Tibial nerve (tissue), 4 donors: Measurements from ENCODE around the gene SEC24A. TPM values are rescaled to one million over a fixed set of nuclear protein-coding genes. Genes with fewer than 3 reads are reported as not detected.
A peak's percentile ranks its signal among the peaks of the same experiment; 100 is the strongest.
"Not testable (repeated sequence)": the region's sequence is repeated elsewhere in the genome, so short reads cannot be mapped to it uniquely, and the experiment has no call there.

Experiments used
- DNase-seq, 2 donors: peaks; one replicate each; pipeline ENCODE4 v3.0.0-alpha.2; 2019; ENCODE audit warnings: low spot score in 2 of 2
- H3K27ac ChIP-seq, 4 donors: fragments of 200-600 bp; sonication (generic) in 3 of 4; one replicate each; pipeline ENCODE4 v1.5.1; 2017 to 2019; ENCODE audit warnings: mild to moderate bottlenecking in 1 of 4
- H3K27me3 ChIP-seq, 2 donors: fragments of 200-600 bp; sonication (generic) in 1 of 2; one replicate each; pipeline versions ENCODE4 v1.5.1 to v1.6.0; 2017 to 2019
- H3K36me3 ChIP-seq, 3 donors: fragments of 200-600 bp; sonication (generic); one replicate each; pipeline ENCODE4 v1.5.1; 2018 to 2019
- H3K4me1 ChIP-seq, 4 donors: fragments of 200-600 bp; sonication (generic) in 3 of 4; one replicate each; pipeline ENCODE4 v1.5.1; 2017 to 2019
- H3K4me3 ChIP-seq, 4 donors: fragments of 200-600 bp; sonication (generic) in 3 of 4; one replicate each; pipeline ENCODE4 v1.5.1; 2017 to 2019; ENCODE audit warnings: mild to moderate bottlenecking in 1 of 4, moderate library complexity in 1 of 4
- H3K9me3 ChIP-seq, 4 donors: fragments of 200-600 bp; sonication (generic) in 3 of 4; one replicate each; pipeline ENCODE4 v1.5.1; 2017 to 2019
- CTCF ChIP-seq, 5 experiments: fragments of 200-600 bp in 3 of 5; fragments of 450-650 bp in 2 of 5; sonication (generic) in 3 of 5; IDR thresholded peaks; one replicate each; pipeline ENCODE4 v1.5.1; 2016 to 2019; ENCODE audit warnings: antibody characterized with exemption in 5 of 5, mild to moderate bottlenecking in 3 of 5, moderate library complexity in 2 of 5
- EP300 ChIP-seq, 2 donors: sonication (generic); formaldehyde crosslinking; IDR thresholded peaks; one replicate each; pipeline ENCODE4 v1.6.1; 2017; ENCODE audit warnings: antibody characterized with exemption in 2 of 2, mild to moderate bottlenecking in 1 of 2
- POLR2A ChIP-seq, 2 donors: fragments of 450-650 bp; IDR thresholded peaks; one replicate each; pipeline ENCODE4 v1.6.1; 2017; ENCODE audit warnings: antibody characterized with exemption in 2 of 2, mild to moderate bottlenecking in 2 of 2, moderate library complexity in 2 of 2
- WGBS, 2 donors: methylation state at CpG; one replicate each; pipeline ENCODE4 v1.1.5; 2018; 5-methylcytosine and 5-hydroxymethylcytosine counted together
- total RNA-seq, 4 donors: library from RNA; depleted of rRNA; stranded (reverse); fragments of >200 nt; gene quantifications; one replicate each; pipeline ENCODE4 v1.1.0, GENCODE V29; 2016

SEC24A gene
- total RNA-seq, 4 donors from 2014 or later = 12.7 to 21.3 (median 17.9) TPM

DNA sequence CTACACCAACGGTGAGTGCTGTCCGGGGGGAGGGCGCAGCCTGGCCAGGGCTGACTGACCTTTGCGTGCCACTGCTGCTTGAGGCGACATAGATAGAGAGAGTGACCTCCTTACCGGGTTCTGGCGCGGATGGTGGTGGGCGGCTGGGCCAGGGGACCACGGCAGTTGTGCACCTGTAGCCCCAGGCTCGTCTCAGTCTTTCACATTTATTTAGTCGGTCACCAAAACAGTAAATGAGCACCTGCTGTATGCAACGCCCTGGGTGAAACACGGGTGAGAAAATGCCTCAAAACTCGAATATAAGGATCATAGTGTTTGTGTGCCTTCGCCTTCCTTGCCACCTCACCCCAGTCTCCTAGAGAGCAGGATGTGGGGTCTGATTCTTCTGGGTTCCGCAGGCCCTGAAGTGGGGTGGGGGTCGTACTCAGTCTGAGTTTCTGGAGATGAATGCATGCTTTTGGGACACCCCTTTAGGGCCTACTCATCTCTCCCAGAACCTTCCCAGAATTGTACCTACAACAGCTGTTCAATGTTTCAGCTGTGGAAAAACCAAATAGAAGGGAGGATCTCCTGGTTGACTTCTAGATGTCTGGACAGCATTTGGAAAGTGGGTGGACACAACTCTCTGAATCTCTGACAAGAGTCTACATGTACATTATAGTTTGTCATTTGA, 714 bp downstream of the SEC24A start:
- H3K27ac ChIP-seq = peak overlapping the region; percentile 71 to 95 (median 90)
- no peaks in the 10 kb centered on the region for H3K36me3 ChIP-seq
- WGBS, 2 donors = 0 to 2% methylated on average over 16 to 17 of the region's 18 CpGs
- H3K27me3 ChIP-seq = no peaks in the 10 kb centered on the region
- H3K4me3 ChIP-seq = peak overlapping the region; percentile 70 to 86 (median 78)
- no peak for DNase-seq
- TF ChIP-seq POLR2A (IDR thresholded peaks at IDR 0.05) (no peak), EP300 (IDR thresholded peaks at IDR 0.05) (no peak), CTCF (IDR thresholded peaks at IDR 0.05) (no peak)
- no peaks in the 10 kb centered on the region for H3K9me3 ChIP-seq
- peaks cover 0 to 52% (median 21%) of the 10 kb centered on the region in 4 donors for H3K4me1 ChIP-seq

- peak overlapping the region in 1 of 4 donors; percentile 80 for H3K4me3 ChIP-seq
- H3K27me3 ChIP-seq, H3K36me3 ChIP-seq, DNase-seq, H3K9me3 ChIP-seq: not testable (repeated sequence)
- peaks cover 0 to 52% (median 21%) of the 10 kb centered on the region in 4 donors for H3K4me1 ChIP-seq
- H3K27ac ChIP-seq = peak overlapping the region in 1 of 4 donors; percentile 89
- WGBS, 2 donors = 50 to 62% methylated on average over 6 of the region's 6 CpGs
Observed at GRCh38 chr5:134650660-134651059, 2.1 kb downstream of the SEC24A start.

DNA sequence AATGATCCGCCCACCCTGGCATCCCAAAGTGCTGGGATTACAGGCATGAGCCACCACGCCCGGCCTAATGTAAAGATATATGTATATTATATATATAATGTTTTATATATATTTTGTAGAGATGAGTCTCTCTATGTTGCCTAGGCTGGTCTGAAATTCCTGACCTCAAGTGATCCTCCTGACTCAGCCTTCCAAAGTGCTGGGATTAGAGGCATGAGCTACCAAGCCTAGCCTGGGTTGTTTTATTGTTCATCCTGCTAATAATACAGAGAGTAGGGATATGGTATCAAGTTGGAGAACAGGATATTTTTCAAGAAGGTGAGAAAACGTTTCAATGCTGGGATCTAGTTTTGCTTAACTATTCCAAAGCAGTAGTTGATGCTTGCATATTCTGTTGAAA, 2.9 kb downstream of the SEC24A start:
- Histone ChIP-seq H3K36me3 (peaks cover 0 to 10% (median 0%) of the 10 kb centered on the region in 3 donors), H3K9me3 (no peaks in the 10 kb centered on the region), H3K4me1 (peaks cover 0 to 49% (median 21%) of the 10 kb centered on the region in 4 donors), H3K4me3 (no peak overlapping the region), H3K27ac (no peak overlapping the region), H3K27me3 (no peaks in the 10 kb centered on the region)
- DNase-seq = no peak
- 82 to 85% methylated on average over 4 of the region's 4 CpGs for WGBS, 2 donors
- TF ChIP-seq EP300 (IDR thresholded peaks at IDR 0.05) (no peak), POLR2A (IDR thresholded peaks at IDR 0.05) (no peak), CTCF (IDR thresholded peaks at IDR 0.05) (no peak)

GRCh38 chr5:134656690-134657089, 8.1 kb downstream of the SEC24A start:
- no peaks in the 10 kb centered on the region for H3K9me3 ChIP-seq
- peaks cover 0 to 19% (median 0%) of the 10 kb centered on the region in 3 donors for H3K36me3 ChIP-seq
- H3K4me3 ChIP-seq = no peak overlapping the region
- DNase-seq = no peak
- H3K4me1 ChIP-seq = peaks cover 0 to 13% (median 0%) of the 10 kb centered on the region in 4 donors
- WGBS, 2 donors = 87 to 89% methylated on average over 8 of the region's 8 CpGs
- H3K27me3 ChIP-seq = no peaks in the 10 kb centered on the region
- TF ChIP-seq CTCF (IDR thresholded peaks at IDR 0.05) (no peak), EP300 (IDR thresholded peaks at IDR 0.05) (no peak)
- no peak overlapping the region for H3K27ac ChIP-seq

DNA sequence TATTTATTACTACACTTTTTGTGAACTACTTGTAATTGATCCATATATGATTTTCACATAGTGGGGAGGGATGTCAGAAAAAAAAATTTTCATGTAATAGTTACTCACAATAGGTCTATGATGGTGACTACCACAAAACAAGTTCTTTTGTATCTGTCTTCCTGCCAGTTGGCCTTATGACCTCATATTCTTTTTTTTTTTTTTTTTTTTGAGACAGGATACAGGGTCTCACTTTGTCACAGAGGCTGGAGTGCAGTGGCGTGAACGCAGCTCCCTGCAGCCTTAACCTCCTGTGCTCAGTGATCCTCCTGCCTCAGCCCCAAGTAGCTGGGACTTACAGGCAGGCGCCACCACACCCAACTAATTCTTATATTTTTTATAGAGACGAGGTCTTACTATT, 10.9 kb downstream of the SEC24A start:
- H3K4me3 ChIP-seq = no peak overlapping the region
- H3K27me3 ChIP-seq = no peaks in the 10 kb centered on the region
- H3K9me3 ChIP-seq = no peaks in the 10 kb centered on the region
- TF ChIP-seq POLR2A (IDR thresholded peaks at IDR 0.05) (no peak), EP300 (IDR thresholded peaks at IDR 0.05) (no peak)
- H3K4me1 ChIP-seq = peaks cover 0 to 4% (median 0%) of the 10 kb centered on the region in 4 donors
- H3K36me3 ChIP-seq = peaks cover 0 to 43% (median 0%) of the 10 kb centered on the region in 3 donors
- no peak for DNase-seq
- 88 to 90% methylated on average over 4 of the region's 4 CpGs for WGBS, 2 donors
- H3K27ac ChIP-seq = no peak overlapping the region

DNA sequence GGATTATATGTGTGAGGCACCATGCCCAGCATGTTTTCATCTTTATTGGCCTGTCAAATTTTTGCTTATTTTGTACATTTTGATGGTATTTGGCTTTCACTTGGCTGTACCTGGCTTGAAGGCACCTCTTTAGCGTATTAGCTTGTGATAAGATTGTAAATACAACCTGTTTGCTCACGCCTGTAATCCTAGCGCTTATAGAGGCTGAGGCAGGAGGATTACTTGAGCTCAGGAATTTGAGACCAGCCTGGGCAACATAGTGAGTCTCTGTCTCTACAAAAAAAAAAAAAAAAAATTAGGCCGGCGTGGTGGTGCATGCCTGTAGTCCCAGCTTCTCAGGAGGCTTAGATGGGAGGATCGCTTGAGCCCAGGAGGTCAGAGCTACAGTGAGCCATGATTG, 11.3 kb downstream of the SEC24A start:
- no peak overlapping the region for H3K27ac ChIP-seq

More for the DNA sequence above, 11.3 kb downstream of the SEC24A start:
- 93 to 95% methylated on average over 6 of the region's 6 CpGs for WGBS, 2 donors
- no peak for DNase-seq
- Histone ChIP-seq H3K9me3 (no peaks in the 10 kb centered on the region), H3K27me3 (no peaks in the 10 kb centered on the region), H3K4me3 (no peak overlapping the region), H3K36me3 (peaks cover 0 to 38% (median 0%) of the 10 kb centered on the region in 3 donors), H3K4me1 (peaks cover 0 to 4% (median 0%) of the 10 kb centered on the region in 4 donors)
- TF ChIP-seq POLR2A (IDR thresholded peaks at IDR 0.05) (no peak), CTCF (IDR thresholded peaks at IDR 0.05) (no peak), EP300 (IDR thresholded peaks at IDR 0.05) (no peak)
